ENCODE results near the gene GGT1. TPM values are rescaled to one million over a fixed set of nuclear protein-coding genes. Genes with fewer than 3 reads are reported as not detected.
A peak's percentile ranks its signal among the peaks of the same experiment; 100 is the strongest.
"Not testable (repeated sequence)": the region's sequence is repeated elsewhere in the genome, so short reads cannot be mapped to it uniquely, and the experiment has no call there.

Gene GGT1
- total RNA-seq, 1 donor from 2014 or later, result 32.1 TPM

- DNase-seq (ENCODE audit: low read depth), result no peak
- no peak overlapping the region for H3K4me3 ChIP-seq (ENCODE audit: low read depth, low read length)
- no peak for TF ChIP-seq CTCF (conservative IDR thresholded peaks at IDR 0.05; ENCODE audit: low read depth, low read length)
Measured at GRCh38 chr22:24588757-24589481, 14.1 kb upstream of the GGT1 start.

- no peak overlapping the region for H3K4me3 ChIP-seq (ENCODE audit: low read depth, low read length)
- DNase-seq (ENCODE audit: low read depth), result no peak
- TF ChIP-seq CTCF (conservative IDR thresholded peaks at IDR 0.05; ENCODE audit: low read depth, low read length), result no peak
Measured at GRCh38 chr22:24589518-24590030, 13.4 kb upstream of the GGT1 start.

- no peak overlapping the region for H3K4me3 ChIP-seq (ENCODE audit: low read depth, low read length)
- no peak for DNase-seq (ENCODE audit: low read depth)
- no peak for TF ChIP-seq CTCF (conservative IDR thresholded peaks at IDR 0.05; ENCODE audit: low read depth, low read length)
Measured at GRCh38 chr22:24590596-24591173, 12.3 kb upstream of the GGT1 start.

DNA sequence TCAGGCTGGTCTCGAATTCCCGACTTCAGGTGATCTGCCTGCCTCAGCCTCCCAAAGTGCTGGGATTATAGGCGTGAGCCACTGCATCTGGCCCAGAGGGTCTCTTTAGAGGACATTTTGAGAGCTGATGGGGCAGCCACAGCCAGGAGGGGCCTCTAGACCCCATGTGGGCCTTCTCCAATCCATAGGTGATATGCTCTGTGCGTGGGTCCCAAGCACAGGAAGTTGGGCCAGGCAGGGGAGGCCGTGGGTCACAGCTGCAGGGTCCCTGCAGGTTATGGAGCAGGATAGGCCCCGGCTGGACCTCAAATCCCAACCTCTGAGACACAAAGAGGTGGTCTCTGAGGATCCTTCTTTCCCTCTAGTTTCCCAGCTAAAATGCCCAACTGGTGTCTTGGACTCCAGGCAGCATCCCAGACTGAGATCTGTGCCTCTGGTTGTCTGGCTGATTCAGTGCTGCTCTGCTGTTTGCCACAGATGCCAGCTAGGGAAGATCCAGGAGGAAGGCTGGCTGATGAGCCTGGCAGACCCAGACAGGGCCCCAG is 11.6 kb upstream of the GGT1 start:
- DNase-seq (ENCODE audit: low read depth), result no peak
- no peak overlapping the region for H3K4me3 ChIP-seq (ENCODE audit: low read depth, low read length)
- no peak for TF ChIP-seq CTCF (conservative IDR thresholded peaks at IDR 0.05; ENCODE audit: low read depth, low read length)

DNA sequence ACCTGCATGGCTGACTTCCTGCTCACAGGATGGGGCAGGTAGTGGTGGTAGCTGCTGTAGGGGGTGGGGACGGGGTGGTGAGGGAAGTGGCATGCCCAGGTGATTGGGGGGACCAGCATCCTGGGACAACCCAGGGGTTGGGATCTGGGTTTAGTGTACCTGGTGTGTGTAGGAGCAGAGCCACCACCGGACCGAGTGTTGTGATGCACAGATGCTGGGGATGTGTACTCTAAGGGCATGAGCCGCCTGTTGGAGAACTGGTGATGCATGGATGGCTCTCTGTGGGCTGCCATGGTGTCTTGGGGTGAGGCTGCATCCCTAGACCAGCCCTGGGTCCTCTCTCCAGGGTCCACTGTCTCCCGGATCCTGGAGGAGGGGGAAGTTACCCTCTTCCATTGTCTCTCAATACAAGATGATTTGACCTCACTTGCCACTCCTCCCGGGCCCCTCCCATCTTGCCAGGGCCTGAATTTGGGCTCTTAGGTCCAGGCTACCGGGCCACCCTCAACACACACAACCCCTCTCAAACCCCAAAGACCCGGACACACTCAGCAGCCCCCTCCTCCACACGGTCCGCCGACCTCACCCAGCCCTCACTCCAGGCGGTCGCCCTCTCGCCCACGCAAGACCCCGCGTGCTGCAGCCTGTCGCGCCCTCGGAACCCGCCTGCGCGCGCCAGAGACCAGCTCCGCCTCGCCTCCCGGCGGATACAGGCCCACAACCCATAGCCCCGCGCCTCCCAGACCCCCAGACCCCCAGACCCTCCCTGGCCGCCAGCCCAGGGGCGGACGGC is 10.7 kb upstream of the GGT1 start:
- no peak for DNase-seq (ENCODE audit: low read depth)
- peak overlapping the region; percentile 69 for H3K4me3 ChIP-seq (ENCODE audit: low read depth, low read length)
- no peak for TF ChIP-seq CTCF (conservative IDR thresholded peaks at IDR 0.05; ENCODE audit: low read depth, low read length)

GRCh38 chr22:24592851-24593558 is 10.0 kb upstream of the GGT1 start, which contains the start of gene LRRC75B:
Gene LRRC75B, minus strand, starts transcription at chr22:24593073. Its CDS starts 34 bp downstream, at chr22:24593039.
- no peak for TF ChIP-seq CTCF (conservative IDR thresholded peaks at IDR 0.05; ENCODE audit: low read depth, low read length)
- DNase-seq (ENCODE audit: low read depth), result no peak
- peak within 1 kb of the TSS; percentile 69 for H3K4me3 ChIP-seq (ENCODE audit: low read depth, low read length)

DNA sequence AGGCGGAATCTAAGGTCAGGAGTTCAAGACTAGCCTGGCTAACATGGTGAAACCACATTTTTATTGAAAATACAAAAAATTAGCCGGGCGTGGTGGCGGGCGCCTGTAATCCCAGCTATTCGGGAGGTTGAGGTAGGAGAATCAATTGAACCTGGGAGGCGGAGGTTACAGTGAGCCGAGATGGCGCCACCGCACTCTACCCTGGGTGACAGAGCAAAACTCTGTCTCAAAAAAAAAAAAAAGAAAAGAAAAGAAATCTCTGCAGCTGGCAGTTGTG is 9.5 kb upstream of the GGT1 start:
- DNase-seq (ENCODE audit: low read depth), result not testable (repeated sequence)
- peak overlapping the region; percentile 69 for H3K4me3 ChIP-seq (ENCODE audit: low read depth, low read length)

Data from epithelial cell of proximal tubule (primary cell).